Neuronal stem cell (in vitro differentiated cells): ENCODE data around the gene CFAP44. TPM values are rescaled to one million over a fixed set of nuclear protein-coding genes. Genes with fewer than 3 reads are reported as not detected.
A peak's percentile ranks its signal among the peaks of the same experiment; 100 is the strongest.

ENCODE experiments used
- DNase-seq: peaks from one replicate; pipeline ENCODE4 v3.0.0-alpha.2; 2013; ENCODE audit warnings: low spot score
- H2AFZ ChIP-seq: one replicate; pipeline ENCODE4 v1.6.1; 2013; ENCODE audit warnings: mild to moderate bottlenecking, low read length, inconsistent platforms
- H2AK5ac ChIP-seq: 2 replicates; pipeline ENCODE4 v1.6.1; 2013; ENCODE audit warnings: low read depth, mild to moderate bottlenecking, inconsistent platforms, low read length, moderate library complexity, mixed read lengths
- H2BK120ac ChIP-seq: 2 replicates; pipeline ENCODE4 v1.6.1; 2013; ENCODE audit warnings: low read depth, mild to moderate bottlenecking, inconsistent platforms, low read length, moderate library complexity, mixed read lengths
- H2BK12ac ChIP-seq: one replicate; pipeline ENCODE4 v1.6.1; 2013; ENCODE audit warnings: low read length, inconsistent platforms
- H2BK15ac ChIP-seq: 2 replicates; pipeline ENCODE4 v1.6.1; 2013; ENCODE audit warnings: mild to moderate bottlenecking, low read length, inconsistent platforms, mixed read lengths
- H2BK5ac ChIP-seq: one replicate; pipeline ENCODE4 v1.6.1; 2013; ENCODE audit warnings: inconsistent platforms, mild to moderate bottlenecking, low read length, moderate library complexity
- H3K14ac ChIP-seq: one replicate; pipeline ENCODE4 v1.6.1; 2013; ENCODE audit warnings: low read length, inconsistent platforms
- H3K18ac ChIP-seq: 2 replicates; pipeline ENCODE4 v1.6.1; 2013; ENCODE audit warnings: low read length, inconsistent platforms
- H3K23ac ChIP-seq: 2 replicates; pipeline ENCODE4 v1.6.1; 2013; ENCODE audit warnings: low read depth, mild to moderate bottlenecking, mixed read lengths, low read length, inconsistent platforms; ENCODE audit not compliant: poor library complexity
- H3K27ac ChIP-seq: replicated peaks from 3 replicates; pipeline ENCODE4 v1.5.1; 2013; ENCODE audit warnings: low read length, inconsistent platforms
- H3K27me3 ChIP-seq, 3 experiments: 2 replicates each; pipeline ENCODE4 v1.6.1; 2013; ENCODE audit warnings: low read length in 3 of 3, mild to moderate bottlenecking in 2 of 3, inconsistent platforms in 1 of 3, low read depth in 1 of 3, mixed read lengths in 1 of 3, moderate library complexity in 1 of 3; ENCODE audit not compliant: control insufficient read depth in 3 of 3, insufficient read depth in 3 of 3
- H3K36me3 ChIP-seq, 2 donors: replicated peaks in 1 of 2; 2 replicates each; pipeline ENCODE4 v1.6.1; 2013; ENCODE audit warnings: low read length in 2 of 2; ENCODE audit not compliant: control insufficient read depth in 2 of 2, insufficient read depth in 2 of 2
- H3K4ac ChIP-seq: 2 replicates; pipeline ENCODE4 v1.6.1; 2013; ENCODE audit warnings: inconsistent platforms, mild to moderate bottlenecking, low read length, moderate library complexity
- H3K4me1 ChIP-seq, 2 donors: 1 replicate in 1 of 2; 2 replicates in 1 of 2; pipeline ENCODE4 v1.6.1; 2013; ENCODE audit warnings: low read length in 2 of 2, low read depth in 1 of 2; ENCODE audit not compliant: control insufficient read depth in 2 of 2, insufficient read depth in 1 of 2
- H3K4me2 ChIP-seq: one replicate; pipeline ENCODE4 v1.6.1; 2013; ENCODE audit warnings: mild to moderate bottlenecking, low read length, inconsistent platforms; ENCODE audit not compliant: insufficient read depth, poor library complexity, severe bottlenecking
- H3K4me3 ChIP-seq, 2 donors: 2 replicates each; pipeline ENCODE4 v1.5.1; 2013; ENCODE audit warnings: low read length in 2 of 2, mild to moderate bottlenecking in 2 of 2, inconsistent platforms in 1 of 2, moderate library complexity in 1 of 2
- H3K79me1 ChIP-seq: one replicate; pipeline ENCODE4 v1.6.1; 2013; ENCODE audit warnings: low read depth, mild to moderate bottlenecking, inconsistent platforms, low read length, moderate library complexity
- H3K9ac ChIP-seq: one replicate; pipeline ENCODE4 v1.6.1; 2013; ENCODE audit warnings: mild to moderate bottlenecking, low read depth, low read length, inconsistent platforms; ENCODE audit not compliant: poor library complexity
- H3K9me3 ChIP-seq, 2 donors: replicated peaks in 1 of 2; 2 replicates each; pipeline versions ENCODE3 to v1.6.1; 2013; ENCODE audit warnings: low read length in 2 of 2, mild to moderate bottlenecking in 2 of 2, inconsistent platforms in 1 of 2, low read depth in 1 of 2, mixed read lengths in 1 of 2, moderate library complexity in 1 of 2; ENCODE audit not compliant: control insufficient read depth in 2 of 2, insufficient read depth in 1 of 2
- H4K8ac ChIP-seq: one replicate; pipeline ENCODE4 v1.6.1; 2013; ENCODE audit warnings: low read depth, mild to moderate bottlenecking, inconsistent platforms, low read length, moderate library complexity
- H4K91ac ChIP-seq: one replicate; pipeline ENCODE4 v1.6.1; 2013; ENCODE audit warnings: low read length, low read depth, mild to moderate bottlenecking, inconsistent platforms; ENCODE audit not compliant: poor library complexity
- WGBS, 2 donors: extraction: QIAGEN DNeasy Blood & Tissue Kit; methylation state at CpG; one replicate each; pipeline ENCODE4 v1.1.7; 2013; ENCODE audit warnings: missing lambda C conversion rate in 2 of 2, mixed read lengths in 1 of 2; ENCODE audit not compliant: insufficient read length in 2 of 2, insufficient replicate concordance in 1 of 2; ENCODE audit errors: extremely low coverage in 2 of 2; 5-methylcytosine and 5-hydroxymethylcytosine counted together
- polyA plus RNA-seq, 2 experiments: library from polyadenylated mRNA; stranded (reverse); fragments of 200-250 nt; gene quantifications; one replicate each; pipeline ENCODE4 v1.2.3, GENCODE V29; 2013

The CFAP44 gene
- polyA plus RNA-seq (2013, experiment 1 of 2), result 0.84 TPM
- polyA plus RNA-seq (2013, experiment 2 of 2), result 1.2 TPM

GRCh38 chr3:113441051-113441770 is at the start of gene CFAP44:
CFAP44 (minus strand) TSS chr3:113441493; CDS start chr3:113433664, 7,829 bp downstream.
- no peak within 1 kb of the TSS for H3K27ac ChIP-seq
- H3K27me3 ChIP-seq, result no peaks in the 10 kb centered on the region
- peak; percentile 67 for DNase-seq
- no peak within 1 kb of the TSS for H2BK12ac ChIP-seq
- H3K4me2 ChIP-seq, result peak within 1 kb of the TSS; percentile 53
- peaks cover 2 to 50% of the 10 kb centered on the region in 2 donors for H3K36me3 ChIP-seq
- no peak within 1 kb of the TSS for H3K9ac ChIP-seq
- H2AK5ac ChIP-seq, result peak within 1 kb of the TSS; percentile 90
- peak within 1 kb of the TSS in 1 of 2 donors; percentile 44 for H3K4me3 ChIP-seq
- H4K8ac ChIP-seq, result no peak within 1 kb of the TSS
- H3K4me1 ChIP-seq, result peaks cover 0 to 4% of the 10 kb centered on the region in 2 donors
- no peak within 1 kb of the TSS for H2AFZ ChIP-seq
- peak within 1 kb of the TSS; percentile 68 for H3K23ac ChIP-seq
- H3K4ac ChIP-seq, result peak within 1 kb of the TSS; percentile 86
- H2BK120ac ChIP-seq, result no peak within 1 kb of the TSS
- peak within 1 kb of the TSS; percentile 49 for H2BK5ac ChIP-seq
- no peak within 1 kb of the TSS for H4K91ac ChIP-seq
- H3K14ac ChIP-seq, result peak within 1 kb of the TSS; percentile 32
- no peaks in the 10 kb centered on the region for H3K9me3 ChIP-seq
- no peak within 1 kb of the TSS for H2BK15ac ChIP-seq
- WGBS, 2 donors, result no CpG with 5 or more reads among the region's 44 CpGs
- peak within 1 kb of the TSS; percentile 55 for H3K18ac ChIP-seq
- H3K79me1 ChIP-seq, result no peaks in the 10 kb centered on the region

DNA sequence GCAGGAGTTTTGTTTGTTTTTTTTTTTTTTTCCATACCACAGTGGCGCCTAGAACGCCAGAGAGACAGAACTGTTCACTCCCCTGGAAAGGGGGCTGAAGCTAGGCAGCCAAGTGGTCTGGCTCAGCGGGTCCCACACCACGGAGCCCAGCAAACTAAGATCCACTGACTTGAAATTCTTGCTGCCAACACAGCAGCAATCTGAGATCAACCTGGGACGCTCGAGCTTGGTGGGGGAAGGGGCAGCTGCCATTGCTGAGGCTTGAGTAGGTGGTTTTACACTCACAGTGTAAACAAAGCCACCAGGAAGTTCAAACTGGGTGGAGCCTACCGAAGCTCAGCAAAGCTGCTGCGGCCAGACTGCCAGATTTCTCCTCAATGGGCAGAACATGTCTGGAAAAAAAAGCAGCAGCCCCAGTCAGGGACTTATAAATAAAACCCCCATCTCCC is 43.9 kb upstream of the CFAP44 start:
- no peak overlapping the region for H2BK120ac ChIP-seq
- no peak overlapping the region for H3K4me3 ChIP-seq
- no peak overlapping the region for H2AFZ ChIP-seq
- no peak overlapping the region for H3K27ac ChIP-seq
- H2AK5ac ChIP-seq, result no peak overlapping the region
- H3K18ac ChIP-seq, result no peak overlapping the region
- H3K14ac ChIP-seq, result no peak overlapping the region
- H2BK15ac ChIP-seq, result no peak overlapping the region
- H3K36me3 ChIP-seq, result peaks cover 2 to 38% of the 10 kb centered on the region in 2 donors
- H2BK5ac ChIP-seq, result no peak overlapping the region
- no peak overlapping the region for H3K9ac ChIP-seq
- no peak overlapping the region for H4K91ac ChIP-seq
- H3K9me3 ChIP-seq, result peaks cover 0 to 1% of the 10 kb centered on the region in 2 donors
- no peak overlapping the region for H3K23ac ChIP-seq
- H3K79me1 ChIP-seq, result no peaks in the 10 kb centered on the region
- no peak for DNase-seq
- H2BK12ac ChIP-seq, result no peak overlapping the region
- H3K4me1 ChIP-seq, result no peaks in the 10 kb centered on the region
- WGBS, 2 donors, result no CpG with 5 or more reads among the region's 8 CpGs
- no peaks in the 10 kb centered on the region for H3K27me3 ChIP-seq
- no peak overlapping the region for H3K4ac ChIP-seq
- H3K4me2 ChIP-seq, result no peak overlapping the region
- H4K8ac ChIP-seq, result no peak overlapping the region

- Histone ChIP-seq H3K27ac (no peak overlapping the region), H3K4me2 (no peak overlapping the region)
- WGBS, 2 donors, result no CpG with 5 or more reads among the region's 2 CpGs
Measured at GRCh38 chr3:113468539-113468938, 27.2 kb upstream of the CFAP44 start.

GRCh38 chr3:113461488-113461887 is 20.2 kb upstream of the CFAP44 start:
- Histone ChIP-seq H3K4me1 (no peaks in the 10 kb centered on the region), H3K36me3 (peaks cover 8 to 75% of the 10 kb centered on the region in 2 donors), H3K14ac (no peak overlapping the region), H4K8ac (no peak overlapping the region), H3K9me3 (peaks cover 2 to 10% of the 10 kb centered on the region in 2 donors), H2BK5ac (no peak overlapping the region), H3K4me2 (no peak overlapping the region), H3K4ac (no peak overlapping the region), H2AFZ (no peak overlapping the region), H3K18ac (no peak overlapping the region), H3K27me3 (no peaks in the 10 kb centered on the region), H4K91ac (no peak overlapping the region), H3K79me1 (no peaks in the 10 kb centered on the region), H2BK120ac (no peak overlapping the region), H3K4me3 (no peak overlapping the region), H2AK5ac (no peak overlapping the region), H2BK15ac (no peak overlapping the region), H3K9ac (no peak overlapping the region), H2BK12ac (no peak overlapping the region), H3K23ac (no peak overlapping the region), H3K27ac (no peak overlapping the region)
- no peak for DNase-seq

More at GRCh38 chr3:113468539-113468938, 27.2 kb upstream of the CFAP44 start:
- H2AFZ ChIP-seq, result no peak overlapping the region
- no peaks in the 10 kb centered on the region for H3K79me1 ChIP-seq
- H2BK120ac ChIP-seq, result no peak overlapping the region
- no peak overlapping the region for H3K14ac ChIP-seq
- no peak overlapping the region for H3K4me3 ChIP-seq
- H3K4ac ChIP-seq, result no peak overlapping the region
- no peak overlapping the region for H2BK15ac ChIP-seq
- no peak overlapping the region for H3K18ac ChIP-seq
- no peak overlapping the region for H3K23ac ChIP-seq
- H3K4me1 ChIP-seq, result no peaks in the 10 kb centered on the region
- no peak overlapping the region for H2BK12ac ChIP-seq
- no peak overlapping the region for H4K91ac ChIP-seq
- H2AK5ac ChIP-seq, result no peak overlapping the region
- H4K8ac ChIP-seq, result no peak overlapping the region
- no peak overlapping the region for H2BK5ac ChIP-seq
- DNase-seq, result no peak
- H3K9me3 ChIP-seq, result peaks cover 0 to 11% of the 10 kb centered on the region in 2 donors
- H3K9ac ChIP-seq, result no peak overlapping the region
- no peaks in the 10 kb centered on the region for H3K27me3 ChIP-seq
- H3K36me3 ChIP-seq, result peaks cover 6 to 53% of the 10 kb centered on the region in 2 donors
